Lung microvascular endothelial cell (primary cell): ENCODE results near the gene MUC12. TPM values are rescaled to one million over a fixed set of nuclear protein-coding genes. Genes with fewer than 3 reads are reported as not detected.
"Not testable (repeated sequence)": the region's sequence is repeated elsewhere in the genome, so short reads cannot be mapped to it uniquely, and the experiment has no call there.

Experiments
- DNase-seq, 2 donors: peaks; one replicate each; pipeline versions ENCODE4 v3.0.0 to v3.0.0-alpha.2; 2010; ENCODE audit warnings: low read depth in 2 of 2
- total RNA-seq: library from RNA; depleted of rRNA; stranded (reverse); fragments of >200 nt; gene quantifications from 2 replicates; pipeline ENCODE4 v1.2.1, GENCODE V29; 2014

The MUC12 gene
- total RNA-seq, 1 donor from 2014 or later = not detected

DNA sequence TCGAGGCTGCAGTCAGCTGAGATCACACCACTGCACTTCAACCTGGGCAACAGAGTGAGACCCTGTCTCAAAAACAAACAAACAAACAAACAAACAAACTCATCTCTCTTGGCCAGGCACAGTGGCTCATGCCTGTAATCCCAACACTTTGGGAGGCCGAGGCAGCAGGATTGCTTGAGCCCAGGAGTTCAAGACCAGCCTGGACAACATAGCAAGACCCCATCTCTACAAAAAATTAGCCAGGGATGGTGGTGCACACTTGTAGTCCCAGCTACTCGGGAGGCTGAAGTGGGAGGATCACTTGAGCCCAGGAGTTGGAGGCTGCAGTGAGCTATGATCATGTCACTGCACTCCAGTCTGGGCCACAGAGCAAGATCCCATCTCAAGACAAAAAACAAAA is 95.8 kb downstream of the MUC12 start:
- not testable (repeated sequence) for DNase-seq

DNA sequence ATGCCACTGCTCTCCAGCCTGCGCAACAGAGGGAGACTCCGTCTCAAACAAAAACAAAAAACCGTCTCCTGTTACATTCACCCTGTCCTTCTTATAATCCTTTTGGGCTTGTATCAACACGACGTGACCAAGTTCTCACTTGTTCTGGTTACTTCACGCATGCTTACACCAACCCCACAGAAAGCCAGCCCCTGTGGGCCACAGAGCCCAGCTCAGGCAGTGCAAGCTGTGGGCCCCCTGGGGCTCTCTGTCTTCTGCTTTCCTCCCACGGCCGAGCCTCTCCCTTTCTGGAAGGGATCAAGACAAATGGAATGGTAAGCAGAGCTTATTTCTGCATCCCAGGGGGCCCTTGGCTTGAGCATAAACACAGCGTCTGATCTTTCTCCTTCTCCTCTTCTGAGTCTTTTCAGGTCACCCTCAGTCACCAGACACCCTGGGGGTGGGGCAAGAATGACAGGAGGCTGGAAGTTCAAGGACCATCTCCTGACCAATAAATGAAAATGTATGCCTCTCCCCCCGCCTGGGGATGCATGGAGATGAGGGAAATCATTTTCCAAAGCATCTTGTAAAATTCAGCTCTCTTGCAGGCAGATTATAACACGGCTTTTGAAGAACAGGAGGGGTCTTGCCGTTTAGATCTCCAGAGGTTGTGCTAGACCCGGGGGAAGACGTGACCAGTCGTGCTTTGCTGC is 96.9 kb downstream of the MUC12 start:
- DNase-seq = no peak

DNA sequence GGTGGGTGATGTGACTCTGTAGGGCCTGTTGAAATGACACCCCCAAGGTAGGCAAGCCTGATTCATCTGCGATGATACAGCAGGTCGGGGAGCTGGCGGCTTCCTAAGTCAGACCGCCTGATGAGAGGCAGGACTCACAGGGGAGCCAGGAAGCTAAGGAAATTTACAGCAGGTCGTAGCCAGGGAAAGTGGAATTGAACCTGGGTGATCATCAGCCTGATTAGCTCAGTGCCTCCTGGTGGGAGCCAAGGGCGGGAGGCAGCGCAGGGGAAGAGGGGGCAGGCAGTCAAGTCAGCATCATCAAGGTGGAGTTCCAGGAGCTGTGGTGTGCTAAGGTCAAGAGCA is 97.4 kb downstream of the MUC12 start:
- no peak for DNase-seq

DNA sequence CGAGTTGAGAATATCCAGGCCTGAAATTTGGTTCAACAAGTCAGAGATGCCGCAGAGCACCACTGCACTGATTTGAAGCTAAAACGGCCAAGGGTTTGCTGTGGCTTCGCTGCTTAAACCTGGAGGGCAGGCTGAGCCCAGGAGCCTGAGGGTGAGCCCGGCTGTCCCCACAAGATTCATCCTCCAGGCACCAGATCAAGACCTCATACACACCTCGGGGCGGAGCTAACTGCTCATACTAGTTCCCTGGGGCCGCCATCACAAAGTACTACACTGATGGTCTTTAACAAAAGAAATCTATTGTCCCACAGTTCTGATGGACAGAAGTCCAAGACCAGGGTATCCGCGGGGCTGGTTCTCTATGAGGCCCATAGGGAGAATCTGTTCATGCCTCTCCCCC is 99.0 kb downstream of the MUC12 start:
- DNase-seq = no peak

Other genes starting within 250 kb of the MUC12 start
- not detected in 2 replicates for gene EPO, start 249.1 kb upstream of the MUC12 start, total RNA-seq
- gene ZAN, start 236.0 kb upstream of the MUC12 start, total RNA-seq = not detected in 2 replicates
- gene EPHB4, start 142.0 kb upstream of the MUC12 start, total RNA-seq = 250 and 393 TPM in 2 replicates
- gene SLC12A9, start 116.9 kb upstream of the MUC12 start, total RNA-seq = 34.0 and 39.3 TPM in 2 replicates
- gene TRIP6, start 102.2 kb upstream of the MUC12 start, total RNA-seq = 36.4 and 41.3 TPM in 2 replicates
- gene SRRT, start 94.5 kb upstream of the MUC12 start, total RNA-seq = 29.9 and 34.9 TPM in 2 replicates
- 1.5 and 2.2 TPM in 2 replicates for gene UFSP1, start 79.8 kb upstream of the MUC12 start, total RNA-seq
- gene ACHE, start 73.7 kb upstream of the MUC12 start, total RNA-seq = 1.7 and 3.4 TPM in 2 replicates
- gene MUC3A, start 20.0 kb upstream of the MUC12 start, total RNA-seq = not detected in 2 replicates
- not detected in 2 replicates for gene MUC17, start 50.5 kb downstream of the MUC12 start, total RNA-seq
- gene TRIM56, start 115.9 kb downstream of the MUC12 start, total RNA-seq = 9.2 and 18.3 TPM in 2 replicates
- gene SERPINE1, start 157.5 kb downstream of the MUC12 start, total RNA-seq = 68.3 and 170 TPM in 2 replicates
- 110 and 155 TPM in 2 replicates for gene AP1S1, start 184.9 kb downstream of the MUC12 start, total RNA-seq
- gene VGF, start 196.0 kb downstream of the MUC12 start, total RNA-seq = not detected in 2 replicates
- not detected in 2 replicates for gene NAT16, start 210.7 kb downstream of the MUC12 start, total RNA-seq
- gene MOGAT3, start 231.5 kb downstream of the MUC12 start, total RNA-seq = not detected in 2 replicates
- gene PLOD3, start 248.0 kb downstream of the MUC12 start, total RNA-seq = 34.4 and 38.3 TPM in 2 replicates
- gene ZNHIT1, start 248.6 kb downstream of the MUC12 start, total RNA-seq = 74.6 and 82.6 TPM in 2 replicates